ENCODE measurements around the gene KXD1.

DNA sequence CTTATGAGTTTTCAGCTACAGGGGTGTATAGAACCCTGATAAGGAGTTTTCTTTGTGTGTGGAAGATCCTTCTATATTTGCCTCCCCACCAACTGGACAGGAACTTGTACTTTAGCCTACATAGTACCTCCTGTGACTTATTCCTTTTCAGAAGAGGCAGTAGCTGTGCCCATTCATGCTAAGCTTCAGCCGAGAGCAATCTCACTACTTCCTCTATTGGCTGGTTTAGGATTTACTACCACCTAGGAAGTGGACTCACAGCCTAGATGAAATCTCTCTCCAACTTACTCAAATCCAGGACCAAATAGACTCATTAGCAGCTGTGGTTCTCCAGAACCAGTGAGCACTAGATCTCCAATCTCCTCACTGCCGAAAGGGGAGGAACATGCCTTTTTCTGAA is 28.6 kb downstream of the KXD1 start:
- TF ChIP-seq POLR2AphosphoS5 (IDR thresholded peaks at IDR 0.05; ENCODE audit: low read depth, low read length) (no peak), TAF1 (IDR thresholded peaks at IDR 0.05; ENCODE audit: borderline replicate concordance, low read depth, low read length) (no peak)

All from GM12892 (cell line).